Measurements from ENCODE around the gene HLA-DQB1.
"Not testable (repeated sequence)": the region's sequence is repeated elsewhere in the genome, so short reads cannot be mapped to it uniquely, and the experiment has no call there.

HLA-DQB1 gene

GRCh38 chr6:32692019-32692418, 25.6 kb upstream of the HLA-DQB1 start:
- H3K4me3 ChIP-seq (ENCODE audit: low read depth, low read length), result no peak overlapping the region
- peak; percentile 80 for TF ChIP-seq CTCF (IDR thresholded peaks at IDR 0.05; ENCODE audit: low read depth, low read length, missing control alignments)
- DNase-seq (ENCODE audit: low read depth), result peak; percentile 68

GRCh38 chr6:32689531-32690501, 23.4 kb upstream of the HLA-DQB1 start:
- no peak for TF ChIP-seq CTCF (IDR thresholded peaks at IDR 0.05; ENCODE audit: low read depth, low read length, missing control alignments)
- DNase-seq (ENCODE audit: low read depth), result no peak
- no peak overlapping the region for H3K4me3 ChIP-seq (ENCODE audit: low read depth, low read length)

- no peak for TF ChIP-seq CTCF (IDR thresholded peaks at IDR 0.05; ENCODE audit: low read depth, low read length, missing control alignments)
- peak; percentile 94 for DNase-seq (ENCODE audit: low read depth)
- H3K4me3 ChIP-seq (ENCODE audit: low read depth, low read length), result no peak overlapping the region
Observed at GRCh38 chr6:32685603-32686002, 19.1 kb upstream of the HLA-DQB1 start.

GRCh38 chr6:32684246-32684645, 17.8 kb upstream of the HLA-DQB1 start:
- TF ChIP-seq CTCF (IDR thresholded peaks at IDR 0.05; ENCODE audit: low read depth, low read length, missing control alignments), result no peak
- DNase-seq (ENCODE audit: low read depth), result no peak

GRCh38 chr6:32680055-32680454, 13.6 kb upstream of the HLA-DQB1 start:
- no peak overlapping the region for H3K4me3 ChIP-seq (ENCODE audit: low read depth, low read length)
- no peak for DNase-seq (ENCODE audit: low read depth)
- TF ChIP-seq CTCF (IDR thresholded peaks at IDR 0.05; ENCODE audit: low read depth, low read length, missing control alignments), result no peak

More at GRCh38 chr6:32684246-32684645, 17.8 kb upstream of the HLA-DQB1 start:
- no peak overlapping the region for H3K4me3 ChIP-seq (ENCODE audit: low read depth, low read length)

- no peak overlapping the region for H3K4me3 ChIP-seq (ENCODE audit: low read depth, low read length)
- TF ChIP-seq CTCF (IDR thresholded peaks at IDR 0.05; ENCODE audit: low read depth, low read length, missing control alignments), result no peak
- no peak for DNase-seq (ENCODE audit: low read depth)
Observed at GRCh38 chr6:32679492-32679891, 13.0 kb upstream of the HLA-DQB1 start.

GRCh38 chr6:32674123-32674522, 7.7 kb upstream of the HLA-DQB1 start:
- not testable (repeated sequence) for DNase-seq (ENCODE audit: low read depth)

GRCh38 chr6:32671908-32672307, 5.5 kb upstream of the HLA-DQB1 start:
- H3K4me3 ChIP-seq (ENCODE audit: low read depth, low read length); DNase-seq (ENCODE audit: low read depth): not testable (repeated sequence)

More at GRCh38 chr6:32674123-32674522, 7.7 kb upstream of the HLA-DQB1 start:
- not testable (repeated sequence) for H3K4me3 ChIP-seq (ENCODE audit: low read depth, low read length)
